Dedifferentiated amniotic fluid mesenchymal stem cell (primary cell): ENCODE results near the gene C16orf89.
A peak's percentile ranks its signal among the peaks of the same experiment; 100 is the strongest.
"Not testable (repeated sequence)": the region's sequence is repeated elsewhere in the genome, so short reads cannot be mapped to it uniquely, and the experiment has no call there.

ENCODE experiments used
- DNase-seq: peaks from one replicate; pipeline ENCODE4 v3.0.0-alpha.2; 2016; ENCODE audit errors: extremely low spot score

C16orf89 gene, protein sequence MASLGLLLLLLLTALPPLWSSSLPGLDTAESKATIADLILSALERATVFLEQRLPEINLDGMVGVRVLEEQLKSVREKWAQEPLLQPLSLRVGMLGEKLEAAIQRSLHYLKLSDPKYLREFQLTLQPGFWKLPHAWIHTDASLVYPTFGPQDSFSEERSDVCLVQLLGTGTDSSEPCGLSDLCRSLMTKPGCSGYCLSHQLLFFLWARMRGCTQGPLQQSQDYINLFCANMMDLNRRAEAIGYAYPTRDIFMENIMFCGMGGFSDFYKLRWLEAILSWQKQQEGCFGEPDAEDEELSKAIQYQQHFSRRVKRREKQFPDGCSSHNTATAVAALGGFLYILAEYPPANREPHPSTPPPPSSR

DNA sequence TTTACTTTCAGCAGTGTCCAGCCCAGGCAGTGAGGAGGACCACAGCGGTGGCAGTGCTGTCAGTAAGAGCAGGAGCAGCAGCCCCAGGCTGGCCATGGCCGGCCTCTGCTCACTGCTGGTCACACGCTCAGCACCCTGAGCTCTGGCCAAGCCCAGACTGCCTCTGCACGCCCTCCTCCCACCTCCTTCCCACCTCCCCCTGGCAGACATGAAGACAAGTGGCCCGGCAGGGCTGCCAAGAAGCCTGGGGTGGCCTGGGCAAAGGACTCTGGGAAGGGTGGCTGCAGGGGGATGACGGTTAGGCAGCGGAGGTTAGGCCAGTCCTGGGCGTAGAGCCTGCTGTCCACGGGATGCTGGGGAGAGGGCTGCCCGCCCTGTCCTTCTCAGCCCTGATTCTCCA lies at the start of gene C16orf89:
Gene C16orf89 (minus strand): TSS at position 144 of the 400 bp plus-strand sequence. CDS start 48 bp downstream, at position 96.
- no peak for DNase-seq

DNA sequence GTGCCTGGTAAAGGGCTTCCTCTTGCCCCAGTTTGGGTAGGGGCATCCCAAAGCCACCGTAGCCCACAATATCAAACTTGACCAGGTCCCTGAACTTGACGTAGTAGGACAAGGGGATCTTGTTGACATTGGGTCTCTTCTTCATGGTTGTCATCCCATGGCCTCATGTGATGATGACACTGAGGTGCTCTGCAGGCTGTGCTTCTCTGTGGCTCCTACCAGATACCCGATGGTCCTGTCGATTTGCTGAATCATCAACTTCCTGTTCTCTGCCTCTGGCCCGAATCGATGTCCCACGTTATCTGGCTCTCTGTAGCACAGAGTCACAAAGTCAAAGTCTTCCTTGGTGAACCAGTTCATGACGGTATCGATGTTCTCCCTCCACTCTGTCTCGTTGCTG lies 45.2 kb upstream of the C16orf89 start:
- DNase-seq = not testable (repeated sequence)

DNA sequence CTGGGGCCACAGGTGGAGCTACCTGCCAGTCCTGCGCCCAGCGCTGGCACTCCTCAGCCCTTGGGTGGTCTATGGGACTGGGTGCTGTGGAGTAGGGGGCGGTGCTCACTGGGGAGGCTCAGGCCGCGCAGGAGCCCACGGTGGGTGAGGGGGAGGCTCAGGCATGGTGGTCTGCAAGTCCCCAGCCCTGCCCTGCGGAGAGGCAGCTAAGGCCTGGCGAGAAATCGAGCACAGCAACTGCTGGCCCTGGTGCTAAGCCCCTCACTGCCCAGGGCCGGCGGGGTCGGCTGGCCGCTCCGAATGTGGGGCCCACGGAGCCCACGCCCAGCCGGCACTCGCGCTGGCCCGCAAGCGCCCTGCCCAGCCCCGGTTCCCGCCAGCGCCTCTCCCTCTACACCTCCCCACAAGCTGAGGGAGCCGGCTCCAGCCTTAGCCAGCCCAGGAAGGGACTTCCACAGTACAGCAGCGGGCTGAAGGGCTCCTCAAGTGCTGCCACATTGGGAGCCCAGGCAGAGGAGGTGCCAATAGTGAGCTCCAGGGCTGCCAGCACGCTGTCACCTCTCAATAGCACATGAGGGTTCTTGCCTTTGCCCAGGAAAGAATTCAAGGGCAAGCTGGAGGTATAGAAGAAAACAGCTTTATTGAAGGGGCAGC lies 42.9 kb upstream of the C16orf89 start:
- no peak for DNase-seq

DNA sequence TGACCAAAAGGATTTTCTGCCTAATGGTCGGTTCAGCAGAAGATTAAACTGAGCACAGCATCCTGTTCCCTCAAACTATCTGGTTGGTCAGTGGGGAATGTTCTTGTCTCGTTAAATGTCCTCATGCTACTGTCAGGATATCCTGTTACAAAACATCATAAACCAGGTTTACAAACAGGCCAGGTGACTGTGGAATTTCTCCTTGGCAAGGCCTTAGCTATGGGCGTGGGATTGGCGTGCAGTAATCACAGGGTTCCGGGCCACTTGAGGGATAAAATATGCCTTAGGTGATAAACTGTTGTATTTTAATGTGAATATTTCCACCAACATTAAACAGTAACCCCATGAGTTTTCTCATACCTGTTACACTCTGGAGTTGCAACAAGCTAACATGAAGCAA lies 39.3 kb upstream of the C16orf89 start:
- DNase-seq = not testable (repeated sequence)

DNA sequence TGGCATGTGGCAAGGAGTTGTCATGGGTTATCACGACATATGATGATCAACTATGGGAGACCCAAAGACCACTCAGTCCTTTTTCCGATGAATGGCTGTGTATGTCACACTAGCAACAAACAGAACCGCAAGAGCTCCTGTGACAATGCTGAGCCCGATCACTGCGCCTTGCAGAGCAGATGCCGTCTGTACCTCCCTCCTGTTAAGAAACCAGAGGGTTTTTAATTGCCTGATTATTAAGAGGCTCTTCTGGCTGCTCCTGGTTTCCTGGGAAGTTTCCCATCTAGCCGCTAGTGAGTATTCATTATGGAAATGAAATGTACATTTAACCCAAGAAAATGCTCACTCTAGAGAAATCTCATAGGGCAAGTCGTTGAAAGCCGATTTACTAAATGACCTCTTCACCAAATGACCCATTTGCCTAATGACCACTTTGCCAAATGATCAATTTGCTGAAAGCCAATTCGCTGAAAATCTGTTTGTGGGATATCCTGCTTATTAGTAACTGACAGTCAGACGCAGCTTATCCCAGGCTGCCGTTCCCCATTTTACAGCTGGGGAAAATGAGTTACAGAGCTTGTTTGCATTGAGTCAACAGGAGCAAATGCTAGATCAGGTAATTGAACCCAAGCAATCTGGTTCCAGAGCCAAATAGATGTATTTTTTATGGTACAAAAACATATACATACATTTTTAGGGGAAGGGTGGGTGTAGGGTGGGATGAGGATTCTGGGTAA lies 37.7 kb upstream of the C16orf89 start:
- DNase-seq = not testable (repeated sequence)

DNA sequence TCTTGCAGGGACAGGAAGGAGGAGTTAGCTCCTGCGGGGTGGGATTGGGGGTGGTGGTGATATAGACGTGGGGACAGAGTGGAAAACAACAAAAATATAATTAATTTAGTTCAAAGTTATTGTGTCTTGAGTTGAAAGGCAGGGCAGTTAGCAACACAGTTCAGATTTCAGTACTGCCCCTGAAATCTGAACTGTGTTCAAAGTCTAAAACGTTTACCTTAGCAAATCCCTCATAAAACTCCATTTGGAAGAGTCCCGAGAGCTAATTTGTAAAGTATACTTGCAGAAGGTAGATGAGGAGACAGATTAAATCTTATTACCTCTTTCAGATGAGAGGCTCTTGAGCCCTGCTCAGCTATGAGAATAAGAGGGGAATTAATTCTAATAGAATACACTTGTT lies 33.4 kb upstream of the C16orf89 start:
- DNase-seq = not testable (repeated sequence)

DNA sequence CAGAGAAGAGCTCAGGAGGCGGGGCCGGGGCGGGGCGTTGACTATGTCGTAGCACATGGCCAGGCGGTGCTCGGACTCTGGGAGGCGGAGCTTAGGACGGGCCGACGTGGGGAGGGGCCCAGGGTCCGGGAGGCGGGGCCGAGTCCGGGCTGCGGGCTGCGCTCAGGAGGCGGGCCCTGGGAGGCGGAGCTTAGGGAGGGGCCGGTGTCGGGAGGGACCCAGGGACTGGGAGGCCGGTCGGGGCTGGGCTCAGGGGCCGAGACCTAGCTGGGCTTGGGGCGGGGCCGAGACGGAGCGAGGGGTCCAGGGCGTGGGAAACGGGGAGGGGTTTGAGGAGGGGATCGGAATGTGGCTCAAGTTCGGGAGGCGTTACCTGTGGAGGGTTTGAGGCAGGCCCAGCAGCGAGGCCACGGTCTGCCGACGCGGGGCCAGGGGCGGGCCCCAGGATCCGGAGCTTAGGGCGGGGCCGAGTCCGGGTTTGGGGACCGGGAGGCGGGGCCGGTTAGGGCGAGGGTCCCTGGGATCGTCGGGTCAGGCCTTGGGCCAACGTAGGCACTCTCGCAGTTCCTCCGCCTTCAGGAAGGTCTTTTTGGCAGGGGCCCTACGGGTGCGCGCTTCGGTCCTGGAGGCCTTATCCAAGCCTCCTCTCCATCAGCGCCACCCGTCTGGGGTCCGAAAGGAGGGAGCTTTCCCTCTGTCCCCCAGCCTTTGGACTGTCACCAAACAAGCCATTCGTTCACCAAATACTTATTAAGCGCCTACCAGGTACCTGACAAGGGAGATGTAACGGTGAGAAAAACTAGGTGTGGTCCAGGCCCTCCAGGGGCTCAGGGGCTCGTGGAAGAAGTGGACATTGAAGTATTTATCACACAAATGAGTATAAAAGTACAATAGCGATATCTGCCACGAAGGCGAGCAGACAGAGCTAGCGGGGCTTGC lies 32.7 kb upstream of the C16orf89 start:
- not testable (repeated sequence) for DNase-seq

DNA sequence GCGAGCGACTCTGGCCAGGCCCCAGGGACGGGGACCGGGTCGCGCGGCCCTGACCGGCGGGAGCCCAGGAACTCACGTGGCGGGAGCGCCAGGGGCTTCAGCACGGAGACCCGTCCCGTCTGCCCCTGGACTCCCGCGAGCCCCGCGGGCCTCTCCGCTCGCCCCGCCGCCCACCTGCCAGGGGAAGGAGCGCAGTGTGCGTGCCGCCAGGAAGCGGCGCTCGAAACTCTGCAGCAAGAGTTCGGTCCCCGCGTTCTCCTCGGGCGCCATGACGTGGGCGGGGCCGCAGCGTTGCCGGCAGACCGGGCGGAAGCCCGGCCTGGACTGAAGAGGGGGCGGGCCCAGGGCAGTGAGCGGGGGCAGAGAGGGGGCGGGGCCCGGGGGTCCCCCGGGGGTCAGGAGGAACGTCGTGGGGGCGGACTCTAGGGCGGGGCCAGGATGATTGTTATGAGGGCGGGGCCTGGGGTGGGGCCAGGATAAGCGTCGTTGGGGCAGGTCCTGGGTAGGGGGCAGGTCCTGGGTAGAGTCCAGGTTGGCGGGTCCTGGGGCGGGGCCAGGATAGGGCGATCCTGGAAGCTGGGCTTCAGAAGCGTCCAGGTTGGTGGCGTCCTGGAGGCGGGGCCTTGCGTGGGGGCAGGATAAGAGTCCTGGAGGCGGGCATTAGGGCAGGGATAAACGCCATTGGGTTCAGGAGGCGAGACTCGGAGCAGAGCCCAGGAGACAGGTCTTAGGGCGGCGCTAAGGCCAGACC lies 31.9 kb upstream of the C16orf89 start, which contains the start of gene EEF2KMT:
Gene EEF2KMT (minus strand): TSS at position 326 of the 751 bp plus-strand sequence. CDS start 56 bp downstream, at position 270.
- DNase-seq = peak; percentile 100

DNA sequence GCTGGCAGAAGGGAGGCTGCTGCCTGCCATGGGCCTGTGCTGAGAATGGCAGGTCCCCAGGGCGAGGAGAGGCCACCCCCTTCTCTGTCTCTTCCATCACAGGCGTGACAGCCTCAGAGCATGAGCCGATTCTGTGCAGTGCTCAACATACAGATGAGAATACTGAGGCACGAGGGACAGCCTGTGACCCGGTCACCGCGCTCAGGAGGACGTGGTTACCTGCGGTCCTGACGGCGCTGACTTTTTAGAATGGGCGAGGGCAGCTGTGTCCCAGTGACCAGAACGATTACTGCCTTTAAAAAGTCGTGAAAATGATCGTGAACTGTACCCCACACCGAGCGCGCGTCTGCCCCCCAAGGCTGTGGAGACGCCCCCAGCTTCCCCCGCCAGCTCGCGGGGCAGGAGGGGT lies 31.3 kb upstream of the C16orf89 start:
- DNase-seq = not testable (repeated sequence)

DNA sequence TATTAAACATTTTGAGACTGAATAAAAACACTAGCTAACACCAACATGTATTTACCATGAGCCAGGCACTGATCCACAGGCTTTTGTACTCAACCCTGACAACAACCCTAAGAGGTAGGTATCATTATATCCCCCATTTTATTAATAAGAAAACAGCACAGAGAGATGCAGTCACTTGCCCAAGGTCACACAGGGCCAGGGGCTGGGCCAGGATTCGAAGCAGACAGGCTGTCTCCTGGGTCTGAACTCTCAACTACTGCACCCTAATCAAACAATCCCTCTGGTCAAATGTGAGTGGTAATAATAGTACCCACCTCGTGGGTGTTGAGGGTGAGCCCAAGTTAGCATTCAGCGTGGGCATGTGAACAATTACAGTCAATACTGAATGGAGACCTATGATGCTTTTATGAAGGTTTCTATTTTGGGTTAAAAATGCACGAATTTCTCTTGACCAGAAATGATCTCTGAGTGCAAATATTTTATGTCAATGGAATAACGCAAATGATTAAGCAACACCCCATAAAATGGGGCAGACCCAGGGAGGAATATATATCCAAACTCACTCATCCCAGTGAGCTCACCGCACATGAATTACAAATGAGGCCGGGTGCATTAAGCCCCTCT lies 30.8 kb upstream of the C16orf89 start:
- not testable (repeated sequence) for DNase-seq

DNA sequence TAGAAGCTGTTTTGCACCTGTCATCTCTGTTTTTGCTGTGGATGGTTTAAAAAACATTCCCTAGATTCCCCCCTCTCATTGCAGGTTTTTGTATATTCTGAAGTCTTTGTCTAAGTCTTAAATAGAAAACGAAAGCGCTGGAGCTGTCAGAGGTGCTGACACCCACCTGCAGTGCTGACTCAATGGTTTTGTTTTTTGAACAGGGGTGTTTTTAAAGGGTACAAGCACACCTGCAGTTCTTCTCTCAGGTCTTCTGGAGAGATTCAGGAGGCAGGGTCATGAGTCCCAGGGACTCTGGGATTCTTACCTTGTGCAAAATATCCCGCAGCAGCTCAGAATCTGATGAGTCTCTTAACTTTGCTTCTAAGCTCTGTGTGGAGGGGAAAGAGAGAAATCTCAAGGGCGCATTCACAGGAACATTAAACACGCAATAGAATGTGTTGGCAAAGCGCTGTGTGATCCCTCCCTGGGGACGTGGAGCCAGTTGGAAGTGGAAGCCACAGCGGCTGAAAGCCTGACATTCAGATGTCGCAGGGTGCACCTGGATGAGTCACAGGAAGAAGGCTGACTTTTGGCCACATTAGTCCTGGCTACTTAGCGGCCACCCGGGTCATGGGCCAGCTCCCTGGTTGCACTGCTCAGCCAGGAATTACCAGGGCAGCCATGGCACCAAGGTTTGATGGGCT lies 29.5 kb upstream of the C16orf89 start:
- DNase-seq = not testable (repeated sequence)

DNA sequence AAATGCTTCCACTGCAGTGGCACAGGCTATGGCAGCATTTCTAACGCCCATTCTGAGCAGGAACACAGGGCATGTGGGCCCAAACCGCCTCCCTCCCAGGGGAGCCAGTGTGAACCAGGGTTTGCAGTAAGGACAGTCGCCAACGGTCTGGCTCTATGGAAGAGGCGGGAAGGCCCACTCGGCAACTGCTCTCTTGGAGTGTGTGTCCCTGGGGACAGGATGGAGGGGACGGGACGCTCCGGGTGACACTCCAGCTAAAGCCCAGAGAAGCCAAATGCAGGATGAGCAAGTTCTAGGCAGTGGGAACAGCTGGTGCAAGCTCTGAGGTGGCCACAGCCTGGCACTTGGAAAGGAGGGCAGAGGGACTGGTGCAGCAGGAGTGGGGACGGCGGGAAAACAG lies 28.0 kb upstream of the C16orf89 start:
- DNase-seq = not testable (repeated sequence)

DNA sequence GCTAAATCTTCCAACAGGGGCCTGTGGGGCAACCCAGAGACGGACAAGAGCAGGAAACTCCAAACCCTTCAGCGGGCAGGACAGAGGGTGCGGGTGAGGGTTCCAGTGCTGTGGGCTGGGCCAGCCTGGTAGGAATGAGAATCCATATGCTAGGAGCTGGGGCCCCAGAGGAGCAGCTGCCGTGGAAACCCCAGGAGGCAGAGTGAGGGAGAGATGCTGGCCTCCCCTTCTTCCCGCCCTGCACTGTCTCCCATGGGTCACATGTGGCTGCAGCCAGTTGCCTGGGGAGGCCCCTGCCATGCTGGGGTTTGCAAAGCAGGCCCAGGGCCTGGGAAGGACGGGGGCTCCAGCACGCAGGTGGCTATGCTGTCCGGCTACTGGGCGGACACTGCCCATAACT lies 27.3 kb upstream of the C16orf89 start:
- DNase-seq = not testable (repeated sequence)

DNA sequence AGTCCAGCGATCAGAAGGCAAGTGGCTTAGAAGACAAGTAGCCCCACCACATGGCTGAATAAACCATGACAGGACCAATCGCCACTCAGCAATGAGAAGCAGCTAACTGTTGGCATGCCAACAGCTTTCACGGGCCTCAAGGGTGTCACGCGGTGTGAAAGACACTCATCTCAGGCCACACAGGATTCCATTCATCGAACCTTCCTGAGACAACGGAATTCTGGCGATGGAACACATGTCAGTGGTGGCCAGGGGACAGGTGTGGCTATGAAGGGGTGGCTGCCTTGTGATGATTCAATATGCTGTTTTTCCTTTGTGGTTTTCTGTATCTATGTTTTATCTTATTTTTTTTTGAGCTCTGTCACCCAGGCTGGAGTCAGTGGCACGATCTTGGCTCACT lies 24.8 kb upstream of the C16orf89 start:
- not testable (repeated sequence) for DNase-seq

DNA sequence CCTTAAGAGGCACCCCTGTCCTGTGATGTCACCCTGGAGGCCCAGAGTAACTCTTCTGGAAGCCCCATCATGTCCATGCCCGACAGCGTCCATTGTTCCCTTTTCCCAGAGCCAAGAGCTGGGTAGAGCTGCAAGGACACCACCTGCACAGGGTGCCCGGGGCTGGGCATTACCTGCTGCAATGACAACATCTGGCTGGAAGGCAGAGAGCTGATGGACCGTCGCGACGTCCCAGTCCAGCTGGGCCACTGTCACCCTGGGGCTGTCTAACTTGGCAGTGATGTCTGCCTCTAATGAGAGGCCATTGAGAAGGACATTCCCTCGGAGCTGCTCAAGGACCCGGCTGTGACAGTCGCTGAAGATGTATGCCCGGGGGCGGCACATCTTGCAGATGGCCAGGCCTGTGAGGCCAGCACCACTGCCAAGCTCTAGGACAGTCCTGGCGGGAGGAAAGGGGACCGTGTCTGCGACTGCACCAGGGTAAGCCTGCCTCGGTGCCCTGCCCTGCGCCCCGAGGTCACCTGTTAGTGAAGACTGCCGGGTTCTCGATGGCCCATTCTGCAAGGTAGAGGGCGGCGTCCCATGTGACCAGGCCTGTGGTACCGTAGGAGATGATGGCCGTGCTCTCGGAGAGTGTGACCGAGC lies 24.3 kb upstream of the C16orf89 start:
- DNase-seq = not testable (repeated sequence)

DNA sequence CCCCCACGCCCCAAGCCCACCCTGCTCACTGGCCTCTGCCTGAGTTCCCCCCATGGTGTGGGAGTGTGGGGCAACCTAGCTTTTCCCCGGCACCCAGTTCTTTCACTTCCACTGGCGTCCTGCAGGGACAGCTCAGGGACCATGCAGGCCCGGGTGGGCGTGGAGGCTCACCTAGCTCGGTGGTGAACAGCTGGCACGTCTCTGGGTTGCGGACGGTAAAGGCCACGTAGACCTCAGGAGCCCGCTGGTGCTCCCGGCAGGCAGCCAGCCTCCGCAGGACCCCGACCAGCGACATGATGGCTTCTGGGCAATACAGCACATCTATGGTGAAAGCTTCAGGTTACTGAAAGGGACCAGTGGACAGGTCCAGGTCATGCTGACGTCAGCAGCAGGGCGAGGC lies 23.2 kb upstream of the C16orf89 start:
- not testable (repeated sequence) for DNase-seq

DNA sequence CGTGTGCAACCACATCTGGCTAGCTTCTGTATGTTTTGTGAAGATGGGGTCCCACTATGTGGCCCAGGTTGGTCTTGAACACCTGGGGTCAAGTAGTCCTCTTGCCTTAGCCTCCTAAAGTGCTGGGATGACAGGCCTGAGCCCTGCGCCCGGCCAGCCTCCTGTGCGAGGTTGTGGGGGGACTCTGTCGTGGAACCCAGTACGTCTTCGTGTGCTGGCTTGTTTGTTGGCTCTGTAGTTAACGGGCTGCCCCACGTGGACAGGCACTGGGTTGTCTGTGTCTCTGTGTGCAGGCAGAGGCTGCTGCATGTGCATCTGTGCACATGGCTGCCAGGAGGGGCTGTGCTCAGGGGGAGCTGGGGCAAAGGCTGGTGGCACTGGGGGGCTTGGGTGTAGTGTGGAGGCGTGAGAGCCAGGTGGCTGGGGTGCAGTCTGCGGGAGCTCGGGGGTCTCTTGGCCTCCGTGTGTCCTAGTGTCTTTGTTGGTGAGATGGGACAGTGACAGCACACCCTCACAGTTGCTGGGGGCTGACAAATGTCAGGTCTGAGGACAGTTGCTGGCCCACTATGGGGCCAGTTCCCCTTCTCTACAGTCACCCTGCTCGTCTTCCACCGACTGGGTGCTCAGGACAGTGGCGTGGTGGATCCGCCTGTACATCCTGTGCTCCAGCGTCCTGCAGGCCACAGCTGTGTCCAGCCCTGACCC lies 22.5 kb upstream of the C16orf89 start:
- DNase-seq = not testable (repeated sequence)

DNA sequence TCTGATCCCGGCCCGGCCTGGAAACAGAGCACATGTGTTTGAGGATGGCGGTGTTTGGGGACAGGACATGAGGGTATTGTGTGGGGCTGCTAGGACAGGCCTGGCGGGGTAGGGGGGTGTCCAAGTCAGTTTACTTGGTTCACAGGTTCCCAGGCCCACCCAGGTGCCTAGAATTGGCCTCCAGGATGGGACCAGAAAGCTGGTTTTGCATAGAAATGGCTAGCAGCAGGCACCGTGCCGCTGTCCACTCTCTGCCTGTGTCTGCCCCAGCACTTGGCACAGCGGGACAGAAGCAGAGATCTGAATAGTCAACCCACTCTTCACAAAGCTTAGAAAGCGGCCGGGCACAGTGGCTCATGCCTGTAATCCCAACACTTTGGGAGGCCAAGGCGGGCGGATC lies 20.0 kb upstream of the C16orf89 start:
- not testable (repeated sequence) for DNase-seq
